Fibroblast of skin of right biceps (primary cell): ENCODE measurements around the gene ZFYVE19.
A peak's percentile ranks its signal among the peaks of the same experiment; 100 is the strongest.
"Not testable (repeated sequence)": the region's sequence is repeated elsewhere in the genome, so short reads cannot be mapped to it uniquely, and the experiment has no call there.

Experiments used
- DNase-seq: peaks from one replicate; pipeline ENCODE4 v3.0.0-alpha.2; 2013

The ZFYVE19 gene

GRCh38 chr15:40852529-40852928 is 45.6 kb downstream of the ZFYVE19 start:
- no peak for DNase-seq

GRCh38 chr15:40853241-40853890 is 46.5 kb downstream of the ZFYVE19 start:
- no peak for DNase-seq

- DNase-seq = no peak
These were observed 47.3 kb downstream of the ZFYVE19 start for GRCh38 chr15:40854161-40854560.

GRCh38 chr15:40855706-40856234 is 48.9 kb downstream of the ZFYVE19 start:
- DNase-seq = no peak

- DNase-seq = no peak
These were observed 49.9 kb downstream of the ZFYVE19 start for GRCh38 chr15:40856746-40857145.

GRCh38 chr15:40857601-40858341 is 50.9 kb downstream of the ZFYVE19 start:
- DNase-seq = peak; percentile 49

- DNase-seq = no peak
These were observed 51.8 kb downstream of the ZFYVE19 start for GRCh38 chr15:40858706-40859105.

GRCh38 chr15:40859206-40859851 is 52.4 kb downstream of the ZFYVE19 start:
- DNase-seq = peak; percentile 62

- not testable (repeated sequence) for DNase-seq
These were observed 54.3 kb downstream of the ZFYVE19 start for GRCh38 chr15:40861147-40861546.

GRCh38 chr15:40863660-40864270 is 56.9 kb downstream of the ZFYVE19 start:
- no peak for DNase-seq
